Thyroid gland (tissue), 4 donors: ENCODE measurements around the gene STX8. TPM values are rescaled to one million over a fixed set of nuclear protein-coding genes. Genes with fewer than 3 reads are reported as not detected.

Experiments used
- DNase-seq, 2 donors: peaks; one replicate each; pipeline ENCODE4 v3.0.0-alpha.2; 2019
- H3K27ac ChIP-seq, 3 donors: fragments of 200-600 bp; sonication (generic); 1 replicate in 2 of 3; 2 replicates in 1 of 3; pipeline ENCODE4 v1.5.1; 2016 to 2019; ENCODE audit warnings: mild to moderate bottlenecking in 1 of 3, moderate library complexity in 1 of 3
- H3K27me3 ChIP-seq: fragments of 200-600 bp; sonication (generic); one replicate; pipeline ENCODE4 v1.5.1; 2019
- H3K36me3 ChIP-seq, 2 donors: fragments of 200-600 bp; sonication (generic); one replicate each; pipeline ENCODE4 v1.5.1; 2016 to 2019
- H3K4me1 ChIP-seq, 2 donors: fragments of 200-600 bp; sonication (generic); one replicate each; pipeline ENCODE4 v1.5.1; 2017 to 2019
- H3K4me3 ChIP-seq, 3 donors: fragments of 200-600 bp; sonication (generic); replicated peaks in 1 of 3; 1 replicate in 2 of 3; 2 replicates in 1 of 3; pipeline ENCODE4 v1.5.1; 2016; ENCODE audit warnings: mild to moderate bottlenecking in 1 of 3
- H3K9me3 ChIP-seq: fragments of 200-600 bp; sonication (generic); one replicate; pipeline ENCODE4 v1.5.1; 2017
- CTCF ChIP-seq, 6 experiments: fragments of 200-600 bp in 3 of 6; fragments of 450-650 bp in 3 of 6; sonication (generic) in 3 of 6; IDR thresholded peaks; one replicate each; pipeline ENCODE4 v1.5.1; 2016 to 2019; ENCODE audit warnings: antibody characterized with exemption in 6 of 6, mild to moderate bottlenecking in 2 of 6, inconsistent platforms in 1 of 6, moderate library complexity in 1 of 6
- POLR2A ChIP-seq, 2 donors: fragments of 450-650 bp; IDR thresholded peaks; one replicate each; pipeline ENCODE4 v1.6.1; 2017; ENCODE audit warnings: antibody characterized with exemption in 2 of 2, mild to moderate bottlenecking in 2 of 2, moderate library complexity in 1 of 2
- WGBS, 2 donors: methylation state at CpG; one replicate each; pipeline ENCODE4 v1.1.5; 2017; 5-methylcytosine and 5-hydroxymethylcytosine counted together
- intact Hi-C: fragments of 100-400 bp; cut with DNase I; formaldehyde crosslinking; loops from one replicate; pipeline ENCODE4 v1.15.1; 2023
- total RNA-seq, 4 donors: library from RNA; depleted of rRNA; stranded (reverse); fragments of >200 nt; gene quantifications; one replicate each; pipeline ENCODE4 v1.2.3, GENCODE V29; 2016

The STX8 gene
- total RNA-seq, 4 donors from 2014 or later = 67.6 to 88.9 (median 72.7) TPM

- intact Hi-C loops = no loop called here
- Histone ChIP-seq H3K36me3 (no peaks in the 10 kb centered on the region), H3K9me3 (no peaks in the 10 kb centered on the region), H3K27ac (no peak overlapping the region), H3K27me3 (no peaks in the 10 kb centered on the region), H3K4me3 (no peak overlapping the region), H3K4me1 (no peaks in the 10 kb centered on the region)
- 77 to 80% methylated on average over 4 to 5 of the region's 15 CpGs for WGBS, 2 donors
- TF ChIP-seq CTCF (IDR thresholded peaks at IDR 0.05) = no peak
- no peak for TF ChIP-seq POLR2A (IDR thresholded peaks at IDR 0.05)
- no peak for DNase-seq
Observed at GRCh38 chr17:9230346-9230745, 345.3 kb downstream of the STX8 start.

- TF ChIP-seq POLR2A (IDR thresholded peaks at IDR 0.05) (no peak), CTCF (IDR thresholded peaks at IDR 0.05) (no peak)
- H3K27ac ChIP-seq = no peak overlapping the region
- H3K4me3 ChIP-seq = no peak overlapping the region
- DNase-seq = no peak
- no peaks in the 10 kb centered on the region for H3K4me1 ChIP-seq
- 72 to 77% methylated on average over 9 of the region's 9 CpGs for WGBS, 2 donors
- no peaks in the 10 kb centered on the region for H3K36me3 ChIP-seq
- H3K9me3 ChIP-seq = no peaks in the 10 kb centered on the region
- no peaks in the 10 kb centered on the region for H3K27me3 ChIP-seq
- intact Hi-C loops = no loop called here
Observed at GRCh38 chr17:9229826-9230201, 345.8 kb downstream of the STX8 start.

- H3K4me1 ChIP-seq = no peaks in the 10 kb centered on the region
- no peak for DNase-seq
- H3K27me3 ChIP-seq = no peaks in the 10 kb centered on the region
- intact Hi-C loops = no loop called here
- no peak for TF ChIP-seq POLR2A (IDR thresholded peaks at IDR 0.05)
- TF ChIP-seq CTCF (IDR thresholded peaks at IDR 0.05) = no peak
- WGBS, 2 donors = 78 to 83% methylated on average over 19 to 20 of the region's 20 CpGs
- no peaks in the 10 kb centered on the region for H3K36me3 ChIP-seq
- no peak overlapping the region for H3K27ac ChIP-seq
- no peak overlapping the region for H3K4me3 ChIP-seq
- no peaks in the 10 kb centered on the region for H3K9me3 ChIP-seq
Observed at GRCh38 chr17:9229160-9229825, 346.3 kb downstream of the STX8 start.

GRCh38 chr17:9228408-9229159 lies 347.0 kb downstream of the STX8 start:
- 73 to 78% methylated on average over 16 of the region's 16 CpGs for WGBS, 2 donors
- H3K4me3 ChIP-seq = no peak overlapping the region
- intact Hi-C loops = no loop called here
- no peak for TF ChIP-seq POLR2A (IDR thresholded peaks at IDR 0.05)
- TF ChIP-seq CTCF (IDR thresholded peaks at IDR 0.05) = no peak
- no peaks in the 10 kb centered on the region for H3K9me3 ChIP-seq
- no peaks in the 10 kb centered on the region for H3K27me3 ChIP-seq
- H3K27ac ChIP-seq = no peak overlapping the region
- no peaks in the 10 kb centered on the region for H3K36me3 ChIP-seq
- no peak for DNase-seq
- no peaks in the 10 kb centered on the region for H3K4me1 ChIP-seq

- H3K27me3 ChIP-seq = no peaks in the 10 kb centered on the region
- no peak for DNase-seq
- no peak overlapping the region for H3K27ac ChIP-seq
- no peak for TF ChIP-seq CTCF (IDR thresholded peaks at IDR 0.05)
- no peak for TF ChIP-seq POLR2A (IDR thresholded peaks at IDR 0.05)
- no peaks in the 10 kb centered on the region for H3K9me3 ChIP-seq
- WGBS, 2 donors = 82 to 83% methylated on average over 13 of the region's 13 CpGs
- H3K4me3 ChIP-seq = no peak overlapping the region
- no peaks in the 10 kb centered on the region for H3K4me1 ChIP-seq
- intact Hi-C loops = no loop called here
- no peaks in the 10 kb centered on the region for H3K36me3 ChIP-seq
Observed at GRCh38 chr17:9227819-9228407, 347.7 kb downstream of the STX8 start.
